Measurements from ENCODE around the gene FOXO3.

The FOXO3 gene

DNA sequence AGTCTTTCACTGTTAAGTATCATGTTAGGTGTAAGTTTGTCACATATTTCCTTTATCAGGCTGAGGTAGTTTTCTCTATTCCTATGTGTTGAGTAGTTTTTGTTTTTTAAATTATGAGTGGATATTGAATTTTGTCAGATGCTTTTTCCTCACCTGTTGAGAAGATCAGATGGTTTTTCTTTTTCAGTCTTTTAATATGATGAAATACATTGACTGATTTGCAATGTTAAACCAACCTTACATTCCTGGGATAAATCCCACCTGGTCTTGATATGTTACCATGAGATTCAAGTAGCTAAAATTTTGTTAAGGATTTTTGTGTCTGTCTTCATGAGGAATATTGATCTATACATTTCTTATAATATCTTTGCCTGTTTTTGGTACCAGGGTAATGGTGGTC, 52.1 kb downstream of the FOXO3 start:
- TF ChIP-seq, protein P1, sequence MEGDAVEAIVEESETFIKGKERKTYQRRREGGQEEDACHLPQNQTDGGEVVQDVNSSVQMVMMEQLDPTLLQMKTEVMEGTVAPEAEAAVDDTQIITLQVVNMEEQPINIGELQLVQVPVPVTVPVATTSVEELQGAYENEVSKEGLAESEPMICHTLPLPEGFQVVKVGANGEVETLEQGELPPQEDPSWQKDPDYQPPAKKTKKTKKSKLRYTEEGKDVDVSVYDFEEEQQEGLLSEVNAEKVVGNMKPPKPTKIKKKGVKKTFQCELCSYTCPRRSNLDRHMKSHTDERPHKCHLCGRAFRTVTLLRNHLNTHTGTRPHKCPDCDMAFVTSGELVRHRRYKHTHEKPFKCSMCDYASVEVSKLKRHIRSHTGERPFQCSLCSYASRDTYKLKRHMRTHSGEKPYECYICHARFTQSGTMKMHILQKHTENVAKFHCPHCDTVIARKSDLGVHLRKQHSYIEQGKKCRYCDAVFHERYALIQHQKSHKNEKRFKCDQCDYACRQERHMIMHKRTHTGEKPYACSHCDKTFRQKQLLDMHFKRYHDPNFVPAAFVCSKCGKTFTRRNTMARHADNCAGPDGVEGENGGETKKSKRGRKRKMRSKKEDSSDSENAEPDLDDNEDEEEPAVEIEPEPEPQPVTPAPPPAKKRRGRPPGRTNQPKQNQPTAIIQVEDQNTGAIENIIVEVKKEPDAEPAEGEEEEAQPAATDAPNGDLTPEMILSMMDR (IDR thresholded peaks at IDR 0.05) = no peak

DNA sequence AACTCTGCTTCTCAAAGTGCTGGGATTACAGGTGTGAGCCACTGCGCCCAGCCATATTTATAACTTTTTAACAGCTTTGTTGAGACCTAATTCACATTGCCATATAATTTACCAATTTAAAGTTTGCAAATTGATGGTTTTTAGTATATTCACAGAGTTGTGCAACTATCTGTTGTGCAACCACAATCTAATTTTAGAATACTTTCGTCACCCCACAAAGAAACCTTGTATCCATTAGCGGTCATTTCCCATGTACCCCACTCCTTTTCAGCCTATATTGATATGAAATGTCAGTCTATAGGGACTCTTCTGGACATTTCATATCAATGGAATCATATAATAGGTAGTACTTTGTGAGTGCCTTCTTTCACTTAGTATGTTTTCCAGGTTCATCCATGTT, 55.8 kb downstream of the FOXO3 start:
- TF ChIP-seq, protein P1 (IDR thresholded peaks at IDR 0.05) = no peak

DNA sequence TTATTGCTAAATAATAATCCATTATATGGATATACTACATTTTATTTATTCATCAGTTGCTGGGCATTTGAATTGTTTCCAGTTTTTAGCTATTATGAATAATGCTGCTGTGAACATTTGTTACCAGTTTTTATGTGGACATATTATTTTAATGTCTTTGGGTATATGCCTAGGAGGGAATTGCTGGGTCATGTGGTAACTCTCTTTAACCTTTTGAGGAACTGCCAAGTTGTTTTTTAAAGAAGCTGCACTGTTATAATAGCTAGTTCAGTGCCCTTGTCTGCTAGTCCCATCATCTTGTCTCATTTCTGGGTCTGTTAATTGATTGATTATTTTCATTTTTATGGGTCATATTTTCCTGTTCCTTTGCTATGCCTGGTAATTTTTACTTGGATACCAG, 56.3 kb downstream of the FOXO3 start:
- TF ChIP-seq, protein P1 (IDR thresholded peaks at IDR 0.05) = no peak

DNA sequence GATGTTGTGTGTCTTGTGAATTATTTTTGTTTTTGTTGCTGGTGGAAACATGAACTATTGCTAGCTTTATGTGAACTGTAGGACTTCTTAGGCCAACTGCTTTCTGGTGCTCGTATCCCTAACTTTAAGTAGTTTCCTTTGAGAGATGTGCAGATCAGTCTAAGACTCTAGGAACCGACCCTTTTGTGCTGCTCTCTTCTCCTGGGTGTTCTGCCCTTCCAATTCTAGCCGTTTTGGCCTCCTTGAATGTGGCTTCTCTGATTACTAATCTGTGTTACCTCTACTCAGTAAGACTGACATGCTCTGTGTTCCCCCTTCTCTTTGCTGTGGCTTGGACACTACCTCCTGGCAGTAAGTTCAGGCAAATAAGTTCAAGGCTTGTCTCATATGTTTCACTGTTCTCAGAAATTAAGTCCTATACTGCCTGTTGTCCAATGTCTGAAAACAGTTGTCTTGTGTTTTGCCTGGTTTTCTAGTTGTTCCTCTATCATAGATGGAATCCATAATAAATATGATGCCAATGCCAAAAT, 58.0 kb downstream of the FOXO3 start:
- TF ChIP-seq, protein P1 (IDR thresholded peaks at IDR 0.05) = no peak

DNA sequence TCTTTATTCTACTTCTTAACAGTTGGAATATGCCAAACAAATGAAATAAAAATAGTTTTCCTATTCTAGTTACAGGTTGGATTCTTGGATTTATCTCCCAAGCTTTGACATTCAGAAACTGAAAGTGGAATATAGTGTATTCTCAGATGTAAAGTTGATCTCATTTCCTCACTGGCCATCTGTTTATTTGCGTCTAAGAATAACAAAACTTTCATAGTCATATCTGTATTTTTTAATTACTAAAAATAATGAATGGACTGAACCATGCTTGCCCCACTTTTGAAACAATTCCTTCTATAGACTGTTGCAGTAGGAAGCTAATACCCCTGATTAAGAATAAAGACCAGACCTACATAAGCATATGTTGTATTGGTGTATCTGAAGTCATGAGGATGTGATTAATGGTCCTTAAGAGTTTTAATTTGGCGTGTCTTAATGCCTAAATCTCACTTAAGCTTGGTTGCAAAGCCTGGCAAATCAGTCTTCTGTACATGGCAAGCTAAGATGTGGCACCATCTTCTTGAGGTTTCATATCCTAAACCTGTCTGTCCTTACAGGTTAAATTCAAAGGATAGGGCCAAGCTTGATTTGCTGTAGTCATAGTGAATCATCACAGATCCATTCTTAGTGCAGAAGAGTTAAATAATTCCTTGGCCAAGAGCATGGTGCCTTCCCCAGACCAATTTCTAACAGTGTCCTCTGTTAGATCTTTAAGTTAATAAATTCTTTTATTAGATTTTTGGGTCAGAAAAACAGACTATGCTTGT, 58.9 kb downstream of the FOXO3 start:
- TF ChIP-seq, protein P1 (IDR thresholded peaks at IDR 0.05) = no peak

DNA sequence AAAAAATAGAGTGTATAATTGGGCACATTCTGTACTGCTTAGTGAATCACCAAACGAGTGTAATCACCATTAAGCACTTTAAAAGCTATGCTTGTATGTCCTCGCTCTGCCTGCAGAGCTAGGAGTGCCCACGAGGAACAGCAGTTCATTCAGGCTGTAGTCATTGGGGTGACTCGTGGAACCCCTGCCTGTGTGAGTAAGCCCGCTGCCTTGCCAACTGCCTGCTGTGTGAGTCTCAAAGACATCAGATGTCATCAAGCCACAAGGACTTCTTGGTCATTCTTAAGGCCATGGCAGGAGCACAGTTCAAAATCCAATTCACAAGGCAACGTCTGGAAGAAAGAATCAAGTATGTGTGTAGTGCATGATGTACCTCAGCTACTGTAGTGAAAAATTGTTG, 60.4 kb downstream of the FOXO3 start:
- TF ChIP-seq, protein P1 (IDR thresholded peaks at IDR 0.05) = no peak

DNA sequence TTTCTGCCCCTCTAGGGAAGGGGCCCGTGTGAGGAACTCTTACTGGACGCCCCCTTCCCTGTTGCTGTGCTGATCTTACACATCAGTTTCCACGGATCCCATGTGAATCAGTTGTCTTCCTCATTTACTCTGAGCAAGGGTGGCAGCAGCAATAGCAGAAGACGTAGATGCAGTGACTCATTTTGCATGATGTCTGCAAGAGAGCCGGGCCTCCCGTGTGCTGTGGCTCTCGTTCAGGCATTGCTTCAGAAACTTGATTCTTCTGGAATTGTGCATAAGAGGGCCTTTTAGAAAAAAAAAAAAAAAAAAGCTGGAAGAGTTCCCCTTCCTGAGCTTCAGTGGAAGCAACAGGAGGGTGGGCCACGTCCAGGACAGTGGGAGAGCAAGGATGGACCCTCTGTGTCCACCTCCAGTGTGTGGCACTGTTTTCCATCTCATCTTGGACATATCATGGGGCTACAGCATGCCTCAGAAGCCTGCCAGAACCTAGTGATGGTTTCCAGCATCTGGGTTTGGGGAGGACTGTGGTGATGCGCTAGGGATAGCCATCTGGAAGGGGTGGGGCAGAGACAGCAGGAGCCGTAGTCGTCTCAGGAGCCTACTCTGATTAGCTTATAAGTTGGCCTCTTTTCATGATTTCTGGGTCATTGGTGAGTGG, 62.1 kb downstream of the FOXO3 start:
- TF ChIP-seq, protein P1 (IDR thresholded peaks at IDR 0.05) = no peak

Data from LNCAP (cell line).